ENCODE results near the gene ARTN.

ARTN gene

GRCh38 chr1:43933386-43934100, at the start of gene ARTN:
Gene ARTN, plus strand, starts transcription at chr1:43933801. Its CDS starts 1,856 bp downstream, at chr1:43935657.
- Mint-ChIP-seq H3K27ac (no peak within 1 kb of the TSS), H3K4me1 (peaks cover 16% of the 10 kb centered on the region), H3K36me3 (ENCODE audit: low read depth) (peaks cover 6% of the 10 kb centered on the region), H3K9me3 (no peaks in the 10 kb centered on the region), H3K27me3 (ENCODE audit: low read depth, poor library complexity) (peaks cover 56% of the 10 kb centered on the region), H3K4me3 (peak within 1 kb of the TSS; percentile 84)
- TF ChIP-seq CTCF (IDR thresholded peaks at IDR 0.05) = no peak
- DNase-seq = peak; percentile 73

GRCh38 chr1:43885279-43885801, 48.3 kb upstream of the ARTN start:
- no peaks in the 10 kb centered on the region for H3K36me3 Mint-ChIP-seq (ENCODE audit: low read depth)
- no peak overlapping the region for H3K27ac Mint-ChIP-seq
- no peak for TF ChIP-seq CTCF (IDR thresholded peaks at IDR 0.05)
- H3K4me3 Mint-ChIP-seq = peak overlapping the region; percentile 9
- peaks cover 31% of the 10 kb centered on the region for H3K4me1 Mint-ChIP-seq
- H3K9me3 Mint-ChIP-seq = no peaks in the 10 kb centered on the region
- peak; percentile 59 for DNase-seq
- H3K27me3 Mint-ChIP-seq (ENCODE audit: low read depth, poor library complexity) = no peaks in the 10 kb centered on the region

- no peaks in the 10 kb centered on the region for H3K9me3 Mint-ChIP-seq
- H3K27ac Mint-ChIP-seq = no peak overlapping the region
- no peak for DNase-seq
- no peak for TF ChIP-seq CTCF (IDR thresholded peaks at IDR 0.05)
- H3K36me3 Mint-ChIP-seq (ENCODE audit: low read depth) = no peaks in the 10 kb centered on the region
- H3K4me1 Mint-ChIP-seq = peaks cover 24% of the 10 kb centered on the region
- H3K27me3 Mint-ChIP-seq (ENCODE audit: low read depth, poor library complexity) = no peaks in the 10 kb centered on the region
- H3K4me3 Mint-ChIP-seq = no peak overlapping the region
Measured at GRCh38 chr1:43887748-43888147, 45.9 kb upstream of the ARTN start.

GRCh38 chr1:43890815-43891214, 42.8 kb upstream of the ARTN start:
- H3K27ac Mint-ChIP-seq = no peak overlapping the region
- TF ChIP-seq CTCF (IDR thresholded peaks at IDR 0.05) = no peak
- DNase-seq = no peak

GRCh38 chr1:43893006-43893405, 40.6 kb upstream of the ARTN start:
- TF ChIP-seq CTCF (IDR thresholded peaks at IDR 0.05) = no peak
- H3K4me1 Mint-ChIP-seq = peaks cover 28% of the 10 kb centered on the region

More at GRCh38 chr1:43890815-43891214, 42.8 kb upstream of the ARTN start:
- no peaks in the 10 kb centered on the region for H3K27me3 Mint-ChIP-seq (ENCODE audit: low read depth, poor library complexity)
- H3K4me3 Mint-ChIP-seq = no peak overlapping the region
- no peaks in the 10 kb centered on the region for H3K9me3 Mint-ChIP-seq
- H3K4me1 Mint-ChIP-seq = peaks cover 30% of the 10 kb centered on the region
- H3K36me3 Mint-ChIP-seq (ENCODE audit: low read depth) = no peaks in the 10 kb centered on the region

GRCh38 chr1:43898981-43899380, 34.6 kb upstream of the ARTN start:
- Mint-ChIP-seq H3K4me1 (peaks cover 11% of the 10 kb centered on the region), H3K27me3 (ENCODE audit: low read depth, poor library complexity) (no peaks in the 10 kb centered on the region), H3K36me3 (ENCODE audit: low read depth) (peaks cover 22% of the 10 kb centered on the region), H3K4me3 (no peak overlapping the region), H3K27ac (no peak overlapping the region), H3K9me3 (no peaks in the 10 kb centered on the region)
- no peak for TF ChIP-seq CTCF (IDR thresholded peaks at IDR 0.05)
- no peak for DNase-seq

More at GRCh38 chr1:43893006-43893405, 40.6 kb upstream of the ARTN start:
- peaks cover 10% of the 10 kb centered on the region for H3K36me3 Mint-ChIP-seq (ENCODE audit: low read depth)
- H3K9me3 Mint-ChIP-seq = no peaks in the 10 kb centered on the region
- H3K27me3 Mint-ChIP-seq (ENCODE audit: low read depth, poor library complexity) = no peaks in the 10 kb centered on the region
- no peak overlapping the region for H3K27ac Mint-ChIP-seq
- no peak for DNase-seq
- H3K4me3 Mint-ChIP-seq = no peak overlapping the region

All from nephron progenitor cell (in vitro differentiated cells).